Measurements from ENCODE around the gene CBR1. TPM values are rescaled to one million over a fixed set of nuclear protein-coding genes. Genes with fewer than 3 reads are reported as not detected.
"Not testable (repeated sequence)": the region's sequence is repeated elsewhere in the genome, so short reads cannot be mapped to it uniquely, and the experiment has no call there.

CBR1 gene
- polyA plus RNA-seq, 1 donor (not counting 4 experiments of a cell fraction or from before 2014, with no cell fraction given): 207 TPM

- FAIRE-seq (no peak), DNase-seq (ENCODE audit: low read depth, low spot score) (no peak)
- Histone ChIP-seq H2AFZ (ENCODE audit: control insufficient read depth, low read length) (no peak overlapping the region), H3K4me2 (ENCODE audit: control insufficient read depth, extremely low read depth, insufficient read depth, low read depth, low read length) (no peak overlapping the region), H3K9me3 (ENCODE audit: control insufficient read depth, low read depth, low read length) (peaks cover 2% of the 10 kb centered on the region), H3K79me2 (ENCODE audit: control insufficient read depth, insufficient read depth, low read length) (no peaks in the 10 kb centered on the region), H3K9me1 (ENCODE audit: control insufficient read depth, extremely low read depth, insufficient read depth, low read length) (no peaks in the 10 kb centered on the region), H4K20me1 (ENCODE audit: control insufficient read depth, extremely low read depth, insufficient read depth, low read length) (no peaks in the 10 kb centered on the region), H3K27ac (ENCODE audit: control insufficient read depth, insufficient read depth, low read length) (no peak overlapping the region), H3K9ac (ENCODE audit: control insufficient read depth, extremely low read depth, insufficient read depth, low read length) (no peak overlapping the region), H3K4me1 (ENCODE audit: control insufficient read depth, extremely low read depth, insufficient read depth, low read length) (peaks cover 17% of the 10 kb centered on the region), H3K27me3 (ENCODE audit: control insufficient read depth, extremely low read depth, insufficient read depth, low read length) (no peaks in the 10 kb centered on the region), H3K4me3 (ENCODE audit: control insufficient read depth in 2 of 3, extremely low read depth in 1 of 3, insufficient read depth in 2 of 3, low read depth in 1 of 3, low read length in 3 of 3) (no peak overlapping the region), H3K36me3 (ENCODE audit: control insufficient read depth in 2 of 2, extremely low read depth in 1 of 2, insufficient read depth in 2 of 2, low read length in 2 of 2) (no peaks in the 10 kb centered on the region)
- dilution Hi-C loops (cut with MboI; ENCODE audit: extremely low pct_ligation_motif_present, low sequenced_read_pairs): no loop called here
- no peak for TF ChIP-seq CTCF (optimal IDR thresholded peaks at IDR 0.05 in 1 of 3, IDR thresholded peaks at IDR 0.05 in 1 of 3, conservative IDR thresholded peaks at IDR 0.05 in 1 of 3; ENCODE audit: extremely low read depth in 1 of 3, insufficient read depth in 2 of 3, low read length in 3 of 3)
- no peak for TF ChIP-seq EZH2 (IDR thresholded peaks at IDR 0.05; ENCODE audit: low read length)
Measured at GRCh38 chr21:36099000-36099399, 29.2 kb downstream of the CBR1 start.

- H3K9me3 ChIP-seq (ENCODE audit: control insufficient read depth, low read depth, low read length); H3K79me2 ChIP-seq (ENCODE audit: control insufficient read depth, insufficient read depth, low read length); FAIRE-seq; H4K20me1 ChIP-seq (ENCODE audit: control insufficient read depth, extremely low read depth, insufficient read depth, low read length); dilution Hi-C loops (cut with MboI; ENCODE audit: extremely low pct_ligation_motif_present, low sequenced_read_pairs); H3K36me3 ChIP-seq (ENCODE audit: control insufficient read depth in 2 of 2, extremely low read depth in 1 of 2, insufficient read depth in 2 of 2, low read length in 2 of 2); H3K27ac ChIP-seq (ENCODE audit: control insufficient read depth, insufficient read depth, low read length); DNase-seq (ENCODE audit: low read depth, low spot score); H2AFZ ChIP-seq (ENCODE audit: control insufficient read depth, low read length); H3K9me1 ChIP-seq (ENCODE audit: control insufficient read depth, extremely low read depth, insufficient read depth, low read length); H3K4me2 ChIP-seq (ENCODE audit: control insufficient read depth, extremely low read depth, insufficient read depth, low read depth, low read length); H3K27me3 ChIP-seq (ENCODE audit: control insufficient read depth, extremely low read depth, insufficient read depth, low read length); H3K4me3 ChIP-seq (ENCODE audit: control insufficient read depth in 2 of 3, extremely low read depth in 1 of 3, insufficient read depth in 2 of 3, low read depth in 1 of 3, low read length in 3 of 3); H3K9ac ChIP-seq (ENCODE audit: control insufficient read depth, extremely low read depth, insufficient read depth, low read length): not testable (repeated sequence)
- peaks cover 17% of the 10 kb centered on the region for H3K4me1 ChIP-seq (ENCODE audit: control insufficient read depth, extremely low read depth, insufficient read depth, low read length)
Measured at GRCh38 chr21:36099695-36100211, 29.9 kb downstream of the CBR1 start.

All from keratinocyte (primary cell).